ENCODE data around the gene PRM3. TPM values are rescaled to one million over a fixed set of nuclear protein-coding genes. Genes with fewer than 3 reads are reported as not detected.

The PRM3 gene
- total and polyA plus RNA-seq, 2 donors (not counting 1 experiment from before 2014, with no cell fraction given): not detected

- 98% methylated on average over 10 of the region's 10 CpGs for WGBS (ENCODE audit: insufficient coverage)
- intact Hi-C loops (cut with micrococcal nuclease): no loop called here
- POLR2A ChIA-PET: no interaction called here
Measured at GRCh38 chr16:11271610-11272009, 1.8 kb downstream of the PRM3 start.

More at GRCh38 chr16:11271610-11272009, 1.8 kb downstream of the PRM3 start:
- Histone ChIP-seq H3K36me3 (replicated peaks in 1 of 2; ENCODE audit: control extremely low read depth in 1 of 2, control insufficient read depth in 1 of 2, extremely low read depth in 1 of 2, insufficient read depth in 2 of 2, low read length in 1 of 2) (no peaks in the 10 kb centered on the region), H4K20me1 (ENCODE audit: control insufficient read depth, insufficient read depth, low read length, poor library complexity, severe bottlenecking) (no peaks in the 10 kb centered on the region), H3K9ac (ENCODE audit: low read length) (no peak overlapping the region), H3K9me3 (ENCODE audit: control extremely low read depth in 1 of 3, control insufficient read depth in 2 of 3, insufficient read depth in 1 of 3, low read length in 2 of 3) (peaks cover 0 to 3% (median 0%) of the 10 kb centered on the region in 3 donors), H3K4me2 (replicated peaks; ENCODE audit: low read depth, low read length, poor library complexity, severe bottlenecking) (no peak overlapping the region), H3K27ac (ENCODE audit: low read length in 2 of 2) (no peak overlapping the region), H3K27me3 (replicated peaks in 1 of 4; ENCODE audit: control extremely low read depth in 1 of 4, control insufficient read depth in 3 of 4, insufficient read depth in 4 of 4, low read length in 3 of 4) (no peaks in the 10 kb centered on the region), H3K4me1 (ENCODE audit: control insufficient read depth in 2 of 2, insufficient read depth in 2 of 2, low read length in 2 of 2) (no peaks in the 10 kb centered on the region), H2AFZ (ENCODE audit: insufficient read depth, low read depth, low read length, poor library complexity, severe bottlenecking) (no peak overlapping the region), H3K4me3 (ENCODE audit: control extremely low read depth in 1 of 5, extremely low read depth in 1 of 5, insufficient read depth in 1 of 5, low read depth in 2 of 5, low read length in 4 of 5) (no peak overlapping the region), H3K79me2 (ENCODE audit: control insufficient read depth, insufficient read depth, low read length) (no peaks in the 10 kb centered on the region)
- DNase-seq (no peak), ATAC-seq (ENCODE audit: low read depth) (no peak)
- H3K4me3 Mint-ChIP-seq: no peak overlapping the region
- H3K4me1 Mint-ChIP-seq: no peaks in the 10 kb centered on the region
- H3K27ac Mint-ChIP-seq: no peak overlapping the region
- no peaks in the 10 kb centered on the region for H3K9me3 Mint-ChIP-seq (ENCODE audit: insufficient read depth)
- no peaks in the 10 kb centered on the region for H3K27me3 Mint-ChIP-seq
- TF ChIP-seq CTCF (IDR thresholded peaks at IDR 0.05) (no peak), EZH2 (IDR thresholded peaks at IDR 0.05; ENCODE audit: borderline replicate concordance, insufficient read depth, low read depth, low read length, poor library complexity, severe bottlenecking) (no peak)
- CTCF ChIA-PET: interaction anchor here (0.9 kb wide), 1 partner anchor 13 kb away, joined by 3 read pairs; no protein-coding TSS in a partner anchor

Data from B cell (primary cell).